ENCODE results near the gene EPB41L5. TPM values are rescaled to one million over a fixed set of nuclear protein-coding genes. Genes with fewer than 3 reads are reported as not detected.

The EPB41L5 gene
- total RNA-seq, 1 donor: 25.0 TPM

DNA sequence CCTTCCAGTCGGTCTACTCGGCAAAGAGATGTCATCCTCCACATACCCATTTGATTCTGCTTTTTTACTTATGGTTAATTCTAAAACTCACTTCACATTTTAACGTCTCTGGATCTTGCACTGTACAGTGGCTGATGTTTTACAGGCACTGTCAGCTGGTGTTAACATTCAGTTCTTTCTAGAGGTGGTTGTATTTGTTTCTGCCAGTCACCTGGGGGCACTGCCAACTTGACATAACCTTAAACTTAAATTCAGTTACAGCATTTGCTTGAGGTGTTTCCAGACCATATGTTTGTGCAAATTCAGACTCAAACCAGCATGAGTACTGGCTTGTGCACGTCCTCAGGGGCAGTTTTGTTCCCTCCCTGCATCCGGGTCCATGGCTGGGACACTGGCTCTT is 215.6 kb downstream of the EPB41L5 start:
- DNase-seq (ENCODE audit: low read depth): no peak
- H3K4me3 ChIP-seq (ENCODE audit: low read depth, low read length): no peak overlapping the region
- TF ChIP-seq, protein P1, sequence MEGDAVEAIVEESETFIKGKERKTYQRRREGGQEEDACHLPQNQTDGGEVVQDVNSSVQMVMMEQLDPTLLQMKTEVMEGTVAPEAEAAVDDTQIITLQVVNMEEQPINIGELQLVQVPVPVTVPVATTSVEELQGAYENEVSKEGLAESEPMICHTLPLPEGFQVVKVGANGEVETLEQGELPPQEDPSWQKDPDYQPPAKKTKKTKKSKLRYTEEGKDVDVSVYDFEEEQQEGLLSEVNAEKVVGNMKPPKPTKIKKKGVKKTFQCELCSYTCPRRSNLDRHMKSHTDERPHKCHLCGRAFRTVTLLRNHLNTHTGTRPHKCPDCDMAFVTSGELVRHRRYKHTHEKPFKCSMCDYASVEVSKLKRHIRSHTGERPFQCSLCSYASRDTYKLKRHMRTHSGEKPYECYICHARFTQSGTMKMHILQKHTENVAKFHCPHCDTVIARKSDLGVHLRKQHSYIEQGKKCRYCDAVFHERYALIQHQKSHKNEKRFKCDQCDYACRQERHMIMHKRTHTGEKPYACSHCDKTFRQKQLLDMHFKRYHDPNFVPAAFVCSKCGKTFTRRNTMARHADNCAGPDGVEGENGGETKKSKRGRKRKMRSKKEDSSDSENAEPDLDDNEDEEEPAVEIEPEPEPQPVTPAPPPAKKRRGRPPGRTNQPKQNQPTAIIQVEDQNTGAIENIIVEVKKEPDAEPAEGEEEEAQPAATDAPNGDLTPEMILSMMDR (IDR thresholded peaks at IDR 0.05; ENCODE audit: insufficient read depth, low read depth, low read length): no peak

Small RNA genes lying within 50 kb of the gene (small RNA-seq; reads per million reads assigned to genes)
- gene MTND4LP14: not detected
- gene RF00019: not detected

Other genes starting within 250 kb of the EPB41L5 start
- gene TMEM185B, start 210.3 kb downstream of the EPB41L5 start, total RNA-seq: 27.4 and 36.3 TPM in 2 replicates
- gene RALB, start 239.8 kb downstream of the EPB41L5 start, total RNA-seq: 35.1 and 66.9 TPM in 2 replicates

All from fibroblast of villous mesenchyme (primary cell).